ENCODE results near the gene ASB8.

DNA sequence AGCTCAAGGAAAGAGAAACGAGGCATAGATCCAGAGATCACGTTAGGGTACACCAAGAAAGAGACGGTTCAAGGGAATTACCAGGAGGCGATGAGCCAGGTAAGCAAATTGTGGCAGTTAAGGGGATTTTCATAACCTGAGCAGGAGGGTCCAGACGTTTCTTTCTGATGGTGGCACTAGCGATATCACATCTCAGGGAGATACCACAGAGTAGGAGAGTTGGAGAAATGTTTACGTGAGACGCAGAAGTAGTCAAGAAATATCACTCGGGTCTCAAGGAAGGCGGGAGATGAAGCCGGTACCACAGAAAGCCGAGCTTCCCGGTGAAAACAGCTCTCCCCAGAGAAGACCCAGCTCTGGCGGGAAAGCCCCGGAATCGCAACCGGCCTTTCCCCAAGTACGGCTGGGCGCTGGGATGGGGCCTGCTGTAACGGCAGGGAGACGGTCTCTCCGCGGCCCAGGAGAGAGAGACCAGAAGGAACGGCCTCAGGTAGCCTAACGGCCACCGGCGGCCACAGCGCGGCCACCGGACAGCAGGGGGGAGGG lies 51.9 kb downstream of the ASB8 start:
- TF ChIP-seq, protein P1, sequence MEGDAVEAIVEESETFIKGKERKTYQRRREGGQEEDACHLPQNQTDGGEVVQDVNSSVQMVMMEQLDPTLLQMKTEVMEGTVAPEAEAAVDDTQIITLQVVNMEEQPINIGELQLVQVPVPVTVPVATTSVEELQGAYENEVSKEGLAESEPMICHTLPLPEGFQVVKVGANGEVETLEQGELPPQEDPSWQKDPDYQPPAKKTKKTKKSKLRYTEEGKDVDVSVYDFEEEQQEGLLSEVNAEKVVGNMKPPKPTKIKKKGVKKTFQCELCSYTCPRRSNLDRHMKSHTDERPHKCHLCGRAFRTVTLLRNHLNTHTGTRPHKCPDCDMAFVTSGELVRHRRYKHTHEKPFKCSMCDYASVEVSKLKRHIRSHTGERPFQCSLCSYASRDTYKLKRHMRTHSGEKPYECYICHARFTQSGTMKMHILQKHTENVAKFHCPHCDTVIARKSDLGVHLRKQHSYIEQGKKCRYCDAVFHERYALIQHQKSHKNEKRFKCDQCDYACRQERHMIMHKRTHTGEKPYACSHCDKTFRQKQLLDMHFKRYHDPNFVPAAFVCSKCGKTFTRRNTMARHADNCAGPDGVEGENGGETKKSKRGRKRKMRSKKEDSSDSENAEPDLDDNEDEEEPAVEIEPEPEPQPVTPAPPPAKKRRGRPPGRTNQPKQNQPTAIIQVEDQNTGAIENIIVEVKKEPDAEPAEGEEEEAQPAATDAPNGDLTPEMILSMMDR (IDR thresholded peaks at IDR 0.05 in 4 of 5, conservative IDR thresholded peaks at IDR 0.05 in 1 of 5), result no peak
- TF ChIP-seq POLR2A (IDR thresholded peaks at IDR 0.05), result no peak

Measured in gastrocnemius medialis (tissue), 4 donors.